EH (cell line): Measurements from ENCODE around the gene NTF3.

ENCODE experiments used
- DNase-seq: peaks from one replicate; pipeline ENCODE4 v3.0.0-alpha.2; 2015; ENCODE audit warnings: low read depth

Gene NTF3

GRCh38 chr12:5511644-5512600, 80.0 kb downstream of the NTF3 start:
- DNase-seq = peak; percentile 61

- no peak for DNase-seq
Measured at GRCh38 chr12:5512601-5512970, 80.7 kb downstream of the NTF3 start.

- DNase-seq = no peak
Measured at GRCh38 chr12:5513406-5513805, 81.5 kb downstream of the NTF3 start.

- no peak for DNase-seq
Measured at GRCh38 chr12:5514016-5514415, 82.1 kb downstream of the NTF3 start.

- DNase-seq = no peak
Measured at GRCh38 chr12:5514545-5514944, 82.6 kb downstream of the NTF3 start.

- no peak for DNase-seq
Measured at GRCh38 chr12:5515458-5515857, 83.5 kb downstream of the NTF3 start.

GRCh38 chr12:5516371-5517241, 84.7 kb downstream of the NTF3 start:
- DNase-seq = no peak

GRCh38 chr12:5518584-5519365, 86.9 kb downstream of the NTF3 start:
- DNase-seq = no peak

GRCh38 chr12:5520037-5520436, 88.1 kb downstream of the NTF3 start:
- no peak for DNase-seq

GRCh38 chr12:5520831-5521230, 88.9 kb downstream of the NTF3 start:
- DNase-seq = no peak

- DNase-seq = no peak
Measured at GRCh38 chr12:5521456-5522325, 89.8 kb downstream of the NTF3 start.

- no peak for DNase-seq
Measured at GRCh38 chr12:5522432-5523335, 90.8 kb downstream of the NTF3 start.

GRCh38 chr12:5523396-5524115, 91.6 kb downstream of the NTF3 start:
- DNase-seq = no peak

- no peak for DNase-seq
Measured at GRCh38 chr12:5524116-5524768, 92.3 kb downstream of the NTF3 start.

GRCh38 chr12:5524769-5525436, 93.0 kb downstream of the NTF3 start:
- no peak for DNase-seq

GRCh38 chr12:5525783-5526367, 94.0 kb downstream of the NTF3 start:
- DNase-seq = no peak

GRCh38 chr12:5533368-5533767, 101.5 kb downstream of the NTF3 start:
- no peak for DNase-seq
